Middle frontal gyrus (tissue), 1 donor: ENCODE measurements around the gene RSPRY1.
A peak's percentile ranks its signal among the peaks of the same experiment; 100 is the strongest.
"Not testable (repeated sequence)": the region's sequence is repeated elsewhere in the genome, so short reads cannot be mapped to it uniquely, and the experiment has no call there.

ENCODE experiments used
- DNase-seq: peaks from one replicate; pipeline ENCODE4 v3.0.0-alpha.2; 2015; ENCODE audit warnings: low spot score; ENCODE audit errors: extremely low spot score

RSPRY1 gene

DNA sequence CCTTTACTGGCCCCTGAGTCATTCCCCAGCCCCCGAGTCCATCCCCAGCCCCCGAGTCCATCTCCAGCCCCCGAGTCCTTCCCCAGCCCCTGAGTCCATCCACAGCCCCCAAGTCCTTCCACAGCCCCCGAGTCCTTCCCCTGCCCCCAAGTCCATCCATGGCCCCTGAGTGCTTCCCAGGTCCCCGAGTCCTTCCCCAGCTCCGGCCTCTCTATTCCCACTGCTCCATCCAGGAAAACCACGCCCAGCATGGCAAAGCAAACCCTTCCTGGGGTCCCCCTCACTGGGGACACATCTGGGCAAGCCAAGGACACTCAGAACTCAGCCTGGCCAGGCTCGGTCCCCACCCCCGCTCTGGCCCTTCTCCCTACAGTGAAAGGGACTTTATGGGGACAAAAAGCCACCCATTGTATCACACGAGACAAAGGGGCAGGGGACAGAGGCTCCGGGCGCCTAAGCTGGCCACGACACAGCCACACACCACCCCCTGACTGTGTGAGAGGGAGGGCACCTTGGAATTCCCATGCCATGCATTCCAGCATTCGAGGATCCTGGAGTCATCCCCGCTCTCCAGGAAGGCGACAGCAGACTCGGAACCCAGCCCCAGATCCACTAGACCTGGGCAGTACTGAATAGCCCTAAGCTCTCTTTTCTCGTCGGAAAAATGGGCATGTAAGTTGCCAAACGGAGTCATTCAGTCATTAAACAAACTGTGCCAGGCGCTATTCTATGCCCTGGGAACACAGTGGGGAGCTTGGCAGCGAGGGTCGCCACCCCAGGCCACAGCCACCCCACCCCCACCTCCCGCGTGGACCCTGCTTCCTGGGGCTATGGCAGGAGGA is 84.3 kb downstream of the RSPRY1 start:
- peak; percentile 72 for DNase-seq

DNA sequence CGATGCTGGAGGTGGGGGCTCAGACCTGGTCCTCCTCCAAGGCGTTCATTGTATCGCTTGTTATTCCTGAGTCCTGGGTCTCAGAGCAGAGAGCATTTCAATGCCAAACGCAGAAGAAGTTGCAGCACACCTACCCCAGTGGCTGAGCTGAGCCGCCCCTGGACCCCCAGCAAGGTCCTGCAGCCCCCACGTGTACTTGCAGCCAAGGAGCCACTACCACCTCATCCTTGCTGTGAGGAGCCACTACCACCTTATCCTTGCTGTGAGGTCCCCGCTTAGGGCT is 84.9 kb downstream of the RSPRY1 start:
- DNase-seq, result no peak

DNA sequence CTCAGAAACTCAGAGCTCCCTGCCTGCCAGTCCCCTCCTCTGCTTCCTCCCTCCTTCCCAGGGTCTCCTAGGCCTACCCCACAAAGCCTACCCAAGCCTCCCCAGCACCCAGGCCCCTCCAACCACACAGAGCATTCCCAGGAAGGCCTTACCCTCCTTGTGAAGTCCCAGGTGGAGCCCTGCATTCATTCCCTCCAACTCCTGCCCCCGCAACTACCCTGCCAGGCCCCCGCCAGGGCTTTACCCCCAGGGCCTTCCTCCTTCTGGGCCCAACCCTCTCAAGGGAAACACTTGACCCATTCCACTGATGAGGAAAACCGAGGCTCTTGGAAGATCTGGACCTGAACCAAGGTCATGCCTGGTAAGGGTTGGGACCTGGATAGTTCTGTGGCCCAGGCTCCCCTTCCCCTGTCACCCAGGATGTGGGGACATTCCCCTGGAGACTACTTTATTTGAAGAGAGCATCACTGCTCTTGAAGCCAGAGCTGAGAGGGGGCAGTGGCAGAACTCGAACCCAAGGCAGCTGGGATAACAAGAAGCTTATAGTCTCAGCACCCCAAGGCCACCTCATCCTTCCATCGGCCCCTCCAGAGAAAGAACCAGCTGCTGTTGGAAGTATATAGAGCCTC is 85.9 kb downstream of the RSPRY1 start:
- DNase-seq, result no peak

DNA sequence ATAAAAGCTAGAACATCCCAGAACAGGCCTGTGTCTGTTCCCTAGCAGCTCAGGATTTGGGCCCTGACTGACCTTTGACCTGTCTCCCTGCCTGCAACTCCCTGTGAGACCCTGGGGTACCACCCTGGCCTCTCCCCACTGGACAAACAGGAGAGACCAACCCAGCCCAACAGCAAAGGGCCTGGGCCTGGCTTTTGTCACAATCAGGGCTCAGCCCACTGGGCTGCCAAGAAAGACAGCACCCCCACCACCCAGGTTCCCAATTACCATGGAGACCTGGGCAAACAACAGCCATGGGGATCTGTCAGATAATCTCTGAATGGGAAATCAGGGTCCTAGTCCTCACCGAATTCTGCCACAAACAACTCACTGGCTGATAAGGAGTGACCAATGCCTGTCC is 87.2 kb downstream of the RSPRY1 start:
- DNase-seq, result no peak

DNA sequence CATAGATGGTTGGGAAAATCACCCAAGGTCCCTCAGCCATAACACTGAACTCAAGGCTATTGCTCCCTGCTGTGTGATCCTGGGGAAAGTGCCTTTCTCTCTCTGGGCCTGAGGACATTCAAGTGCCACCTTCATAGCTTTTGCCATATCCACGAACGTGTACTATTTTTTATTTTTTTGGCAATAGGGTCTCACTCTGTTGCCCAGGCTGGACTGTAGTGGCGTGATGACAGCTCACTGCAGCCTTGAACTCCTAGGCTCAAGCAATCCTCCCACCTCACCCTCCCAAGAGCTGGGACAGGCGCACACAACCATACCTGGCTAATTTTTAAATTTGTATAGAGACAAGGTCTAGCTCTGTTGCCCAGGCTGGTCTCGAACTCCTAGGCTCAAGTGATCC is 87.7 kb downstream of the RSPRY1 start:
- DNase-seq, result no peak

DNA sequence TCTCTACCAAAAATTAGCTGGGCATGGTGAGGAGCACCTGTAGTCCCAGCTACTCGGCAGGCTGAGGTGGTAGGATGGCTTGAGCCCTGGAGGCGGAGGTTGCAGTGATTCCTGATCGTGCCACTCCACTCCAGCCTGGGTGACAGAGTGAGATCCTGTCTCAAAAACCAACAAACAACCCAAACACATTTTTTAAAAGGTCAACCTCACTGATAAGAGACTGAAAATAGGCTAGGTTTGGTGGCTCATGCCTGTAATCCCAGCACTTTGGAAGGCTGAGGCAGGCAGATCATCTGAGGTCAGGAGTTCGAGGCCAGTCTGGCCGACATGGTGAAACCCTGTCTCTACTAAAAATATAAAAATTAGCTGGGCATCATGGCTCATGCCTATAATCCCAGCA is 89.8 kb downstream of the RSPRY1 start:
- not testable (repeated sequence) for DNase-seq

DNA sequence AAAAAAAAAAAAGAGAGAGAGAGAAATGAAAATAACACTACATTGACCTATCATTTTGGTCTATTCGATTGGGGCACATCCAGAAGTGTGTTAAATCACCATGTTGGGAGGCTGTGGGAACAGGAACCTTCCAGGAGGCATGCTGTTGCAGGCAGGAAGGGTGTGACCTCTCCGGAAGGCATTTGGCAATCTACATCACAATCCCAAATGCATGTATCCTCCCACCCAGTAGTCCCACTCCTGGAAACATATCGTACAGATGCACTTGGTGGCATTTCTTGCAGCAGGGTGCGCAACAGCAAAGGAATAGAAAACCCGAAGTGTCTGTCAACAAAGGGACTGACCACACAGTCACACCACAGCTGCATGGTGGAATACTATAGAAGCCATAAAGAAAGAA is 90.5 kb downstream of the RSPRY1 start:
- DNase-seq, result no peak

DNA sequence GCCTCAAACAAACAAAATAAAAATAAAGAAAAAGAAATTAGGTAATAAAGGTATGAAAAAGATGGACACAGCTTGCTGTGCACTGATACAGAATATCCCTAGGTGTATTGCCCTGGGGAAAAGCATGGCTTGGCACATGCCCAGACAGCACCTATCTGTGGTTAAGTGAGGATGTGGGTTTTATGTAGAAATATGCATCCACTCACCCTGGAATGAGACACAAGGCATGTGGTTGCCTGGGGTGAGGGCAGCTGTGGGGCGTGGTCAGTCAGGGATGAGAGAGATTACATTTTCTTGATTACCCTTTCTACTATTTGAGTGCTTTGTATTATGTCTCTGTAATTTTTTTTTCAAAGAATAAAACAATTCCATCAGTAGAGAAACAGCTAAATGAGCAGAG is 91.5 kb downstream of the RSPRY1 start:
- DNase-seq, result no peak

DNA sequence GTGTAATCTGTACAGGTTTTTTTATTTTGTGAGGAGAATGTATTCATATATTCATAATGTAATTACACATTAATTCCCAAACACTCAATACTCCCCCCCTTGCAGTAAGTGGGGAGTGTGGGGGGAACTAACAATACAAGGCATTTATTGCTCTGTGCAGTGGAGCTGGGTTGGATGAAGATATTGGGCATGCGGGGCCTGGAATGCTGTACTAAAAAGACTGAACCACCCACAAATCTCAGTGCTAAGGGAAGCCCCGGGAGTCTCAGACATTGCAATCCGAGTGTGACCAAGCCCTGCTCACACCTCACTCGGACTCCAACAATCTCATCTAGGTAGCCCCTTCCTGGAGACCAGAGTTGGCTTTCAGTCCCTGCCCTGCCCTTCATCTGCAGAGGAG is 92.4 kb downstream of the RSPRY1 start:
- DNase-seq, result no peak

DNA sequence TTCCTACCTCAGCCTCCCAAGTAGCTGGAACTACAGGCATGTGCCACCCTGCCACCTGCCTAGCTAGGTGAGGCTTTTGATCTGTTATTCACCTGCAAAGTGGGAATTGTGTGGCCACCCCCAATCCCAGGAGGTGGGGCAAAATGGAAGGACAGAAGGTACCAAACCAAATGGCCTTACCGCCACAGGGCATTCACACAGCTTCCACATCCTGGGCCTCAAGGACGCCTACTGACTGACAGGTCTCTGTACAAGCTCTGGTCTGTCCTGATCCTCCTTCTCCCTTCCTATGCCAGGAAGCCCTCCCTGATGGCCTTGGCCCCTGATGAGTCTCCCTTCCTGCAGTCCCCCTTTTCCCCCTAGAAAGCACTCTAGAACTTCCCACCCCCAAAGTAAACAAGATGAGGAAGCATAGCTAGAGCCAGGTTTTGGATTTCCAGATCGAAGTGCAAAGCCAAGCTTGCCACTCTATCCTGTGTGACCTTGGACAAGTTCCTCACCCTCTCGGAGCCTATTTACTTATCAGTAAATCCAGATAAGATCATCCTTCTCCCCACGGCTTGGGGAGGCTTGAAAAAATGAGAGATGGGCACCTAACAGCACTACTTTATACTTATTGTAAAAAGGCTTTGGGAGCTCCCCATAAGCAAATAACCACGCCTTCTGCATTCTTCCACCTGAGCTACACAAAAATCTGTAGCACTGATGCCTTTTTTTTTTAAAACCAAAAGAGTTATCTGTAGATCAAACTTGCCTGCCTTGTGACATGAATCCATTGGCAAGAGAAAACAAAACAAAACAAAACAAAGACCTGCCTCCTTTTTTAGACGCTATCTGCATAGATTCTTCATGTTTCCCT is 93.9 kb downstream of the RSPRY1 start:
- DNase-seq, result no peak

DNA sequence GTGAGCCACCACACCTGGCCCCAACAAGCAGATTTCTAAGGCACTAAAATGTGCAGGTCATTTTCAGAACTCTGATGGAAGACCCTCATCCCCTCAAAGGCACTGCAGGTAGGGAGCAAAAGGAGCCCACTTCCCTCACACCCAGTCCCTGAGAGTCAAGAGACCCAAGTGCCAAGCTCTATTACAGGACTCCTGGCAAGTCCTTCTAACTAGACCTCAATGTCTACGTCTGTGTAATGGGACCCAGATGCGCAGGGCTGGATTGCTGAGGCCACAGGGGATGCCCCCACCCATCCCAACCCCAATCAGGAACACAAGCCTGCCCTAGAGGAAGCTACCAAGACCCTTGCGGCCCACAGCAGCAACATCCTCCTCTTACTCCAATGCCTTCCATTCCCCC is 95.7 kb downstream of the RSPRY1 start:
- DNase-seq, result no peak

DNA sequence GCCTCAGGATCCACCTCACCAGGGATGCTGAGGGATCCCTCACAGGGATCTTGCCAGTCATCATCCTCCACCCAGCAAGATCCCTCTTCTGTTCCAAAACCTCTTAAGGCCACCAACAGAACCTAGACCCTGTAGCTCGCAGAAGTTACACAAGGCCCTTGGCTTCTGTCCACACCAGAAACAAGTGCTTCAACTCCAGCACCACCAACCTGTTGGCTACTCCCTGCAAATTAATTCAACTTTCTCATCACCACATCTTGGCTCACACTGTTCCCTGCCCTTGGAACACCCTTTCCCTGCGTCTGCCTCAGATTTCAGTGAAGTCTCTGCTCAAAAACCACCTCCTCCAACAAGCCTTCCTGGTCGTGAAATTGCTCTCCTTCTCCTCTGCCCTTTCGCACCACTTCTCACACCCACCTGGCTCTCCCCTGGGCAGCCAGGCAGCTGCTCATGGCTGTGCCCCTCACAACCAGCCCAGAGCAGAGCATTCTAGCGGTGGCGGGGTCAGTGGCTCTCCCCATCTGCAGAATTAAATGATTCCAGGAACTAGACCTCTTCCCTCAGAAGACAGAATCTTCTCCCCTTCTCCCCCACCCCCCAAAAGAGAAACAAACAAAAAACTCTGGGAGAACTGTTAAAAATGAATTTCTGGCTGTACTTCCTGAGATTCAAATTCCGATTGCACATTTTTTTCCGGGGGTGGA is 96.5 kb downstream of the RSPRY1 start:
- no peak for DNase-seq

DNA sequence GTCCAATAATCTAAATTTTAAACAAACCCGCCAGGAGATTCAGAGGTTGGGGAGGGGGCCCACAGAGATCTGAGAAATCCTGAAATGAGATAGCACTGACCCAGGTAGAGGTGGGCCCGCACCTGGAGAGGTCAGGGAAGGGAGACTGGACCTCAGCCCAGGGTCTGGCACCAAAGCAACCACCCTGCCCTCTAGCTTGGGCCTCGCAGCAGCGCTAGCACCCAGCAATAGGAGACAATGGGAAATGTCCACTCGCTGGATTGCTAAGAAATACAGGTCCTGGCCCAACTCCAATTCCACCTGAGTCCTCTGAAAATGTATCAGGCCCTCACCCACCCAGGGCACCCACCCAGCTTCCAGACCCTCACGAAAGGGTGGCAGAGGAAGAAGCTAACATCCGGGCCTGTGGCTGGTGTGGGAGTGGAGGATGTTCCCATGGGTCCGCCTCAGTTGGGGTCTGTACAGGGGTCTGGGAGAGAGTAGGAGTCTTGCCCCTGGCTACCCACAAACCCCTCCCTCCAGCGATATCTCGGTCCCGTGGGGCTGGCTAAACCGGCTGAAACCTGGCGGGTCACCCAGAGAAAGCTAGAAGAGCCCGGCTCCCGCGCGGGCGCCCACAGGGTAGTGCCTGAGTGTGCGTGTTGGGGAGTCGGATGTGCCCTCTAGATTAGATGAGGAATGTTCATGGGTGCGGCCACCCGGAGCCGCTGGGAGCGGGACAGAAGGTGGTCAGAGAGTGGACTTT is 97.3 kb downstream of the RSPRY1 start:
- DNase-seq, result no peak

DNA sequence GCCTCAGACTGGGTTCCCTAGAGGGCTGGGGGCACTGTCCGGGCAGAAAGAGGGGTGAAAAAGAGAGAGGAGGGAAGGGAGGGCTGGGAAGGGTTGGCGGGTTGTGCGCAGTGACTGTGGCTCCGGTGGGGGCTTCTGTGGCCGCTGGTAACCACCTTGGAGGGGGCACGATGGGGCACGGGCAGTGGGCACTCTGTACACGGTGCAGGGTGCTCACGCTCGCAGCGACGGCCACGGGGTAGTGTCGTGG is 97.8 kb downstream of the RSPRY1 start:
- DNase-seq, result no peak

DNA sequence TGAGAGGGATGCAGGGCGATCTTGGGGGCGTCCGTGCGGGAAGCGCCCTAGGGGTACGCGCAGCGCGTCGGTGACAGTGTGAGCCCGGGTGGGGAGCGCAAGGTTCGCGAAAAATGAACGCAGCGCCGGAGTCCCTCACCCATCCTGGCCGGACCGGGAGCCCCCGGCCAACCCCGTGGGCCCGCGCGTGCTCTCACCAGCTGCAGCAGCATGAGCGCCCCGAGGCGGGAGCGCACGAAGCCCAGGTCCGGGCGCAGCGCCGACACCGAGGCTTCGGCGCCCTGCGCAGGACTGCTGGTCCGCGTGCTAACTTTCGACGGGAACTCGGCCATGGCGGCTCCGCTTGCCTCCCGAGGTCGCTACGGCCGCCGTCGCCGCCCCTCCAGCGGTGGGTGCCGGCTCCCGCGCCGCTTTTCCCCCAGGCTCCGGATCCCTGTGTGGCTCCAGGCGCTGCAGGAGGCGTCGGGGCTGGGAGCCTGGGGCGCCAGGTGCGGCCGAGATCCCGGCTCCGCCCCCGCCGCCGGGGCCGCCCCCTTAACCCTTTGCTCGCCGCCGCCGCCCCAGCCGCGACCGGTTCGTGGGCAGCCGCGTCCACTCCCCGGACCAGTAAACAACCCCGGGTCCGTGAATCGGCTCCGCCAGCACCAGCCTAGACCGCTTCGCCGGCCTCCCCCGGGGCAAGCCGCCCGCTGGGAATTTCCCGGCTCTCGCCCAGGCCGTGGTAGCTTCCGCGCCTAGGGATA is 98.3 kb downstream of the RSPRY1 start, which contains the start of gene PLLP:
PLLP (minus strand) TSS at position 464 of the 743 bp plus-strand sequence; CDS start at position 332, 132 bp downstream.
- DNase-seq, result peak; percentile 47

DNA sequence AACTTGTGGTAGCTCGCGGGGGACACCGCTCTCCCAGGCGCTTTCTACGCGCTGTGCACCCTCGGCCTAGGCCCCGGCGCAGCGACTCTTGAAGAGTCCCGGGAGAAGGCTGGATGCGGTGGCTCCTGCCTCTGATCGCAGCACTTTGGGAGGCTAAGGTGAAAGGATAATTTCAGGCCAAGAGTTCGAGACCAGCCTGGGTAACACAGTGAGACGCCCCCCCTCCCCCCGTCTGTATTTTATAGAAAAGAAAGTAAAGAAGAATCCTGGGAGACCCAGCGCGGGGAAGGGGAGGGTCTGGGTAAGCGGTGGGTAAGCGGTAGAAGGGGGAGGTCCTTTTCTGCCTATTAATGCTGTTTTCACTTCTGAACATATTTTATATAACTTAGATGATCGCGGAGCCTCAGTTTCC is 98.8 kb downstream of the RSPRY1 start:
- DNase-seq, result no peak

DNA sequence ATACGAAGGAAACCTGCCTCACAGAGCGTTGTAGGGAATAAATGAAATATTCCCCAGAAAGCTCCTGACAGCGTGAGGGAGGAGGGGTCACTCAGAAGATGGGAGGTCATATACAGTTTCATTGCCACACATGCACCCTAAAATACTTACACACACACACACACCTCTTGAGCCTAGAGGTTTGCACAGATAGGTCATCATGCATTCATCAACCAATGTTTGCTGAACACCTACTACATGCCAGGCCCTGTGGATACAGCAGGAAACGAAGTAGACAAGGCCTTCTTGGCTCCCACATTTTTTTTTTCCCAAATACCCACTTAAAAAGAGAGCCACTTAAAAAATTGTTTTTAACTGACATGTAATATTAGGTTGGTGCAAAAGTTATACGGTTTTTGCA is 99.2 kb downstream of the RSPRY1 start:
- no peak for DNase-seq

DNA sequence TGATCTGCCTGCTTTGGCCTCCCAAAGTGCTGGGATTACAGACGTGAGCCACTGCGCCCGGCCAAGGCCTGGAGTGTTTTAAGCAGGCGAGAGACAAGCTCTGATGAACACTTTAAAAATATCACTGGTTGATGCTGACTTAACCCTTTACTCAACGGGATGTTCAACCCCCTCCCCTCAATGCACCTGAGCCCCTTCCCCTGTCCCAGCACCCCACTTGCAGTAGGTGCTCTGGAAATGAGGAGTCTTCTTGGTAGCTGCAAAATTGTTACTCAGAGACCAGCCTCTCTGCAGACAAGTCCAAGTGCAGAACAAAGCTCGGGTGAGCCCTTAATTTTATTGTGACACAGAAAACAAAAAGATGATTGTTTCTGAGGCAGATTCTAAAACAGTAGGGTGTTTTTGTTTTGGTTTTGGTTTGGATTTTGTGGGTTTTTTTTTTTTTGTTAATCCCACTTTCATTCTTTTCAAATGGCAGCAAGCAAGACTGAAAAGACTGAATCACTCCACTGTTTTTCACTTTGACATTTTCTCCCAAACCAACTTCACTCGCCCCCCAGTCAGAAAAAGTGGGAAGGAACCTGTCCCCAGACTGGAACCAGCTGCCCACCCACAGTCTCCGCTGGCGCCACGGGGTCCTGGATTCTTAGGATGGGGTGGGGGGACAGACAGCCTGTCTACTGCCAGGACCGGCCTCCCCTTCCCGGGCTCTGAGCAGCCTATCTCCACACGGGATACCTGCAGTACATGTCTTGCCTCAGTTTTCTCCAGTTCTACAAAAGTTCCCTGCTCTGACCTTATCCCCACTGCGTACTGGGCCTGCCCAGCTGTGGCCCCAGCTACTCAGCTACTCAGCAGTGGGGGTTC is 103.5 kb downstream of the RSPRY1 start:
- peak; percentile 36 for DNase-seq
